GM23338 (cell line): Measurements from ENCODE around the gene CD53. TPM values are rescaled to one million over a fixed set of nuclear protein-coding genes. Genes with fewer than 3 reads are reported as not detected.

Experiments used
- ATAC-seq: fragments of 200-7000 bp; cut with Tn5 transposase; 3 replicates; pipeline ENCODE4 v1.9.1; 2020
- DNase-seq: peaks from one replicate; pipeline ENCODE4 v3.0.0-alpha.2; 2015; ENCODE audit warnings: low spot score
- H2AFZ ChIP-seq: fragments of 200-600 bp; sonication (generic); 2 replicates; pipeline ENCODE4 v1.8.0; 2016; ENCODE audit warnings: antibody characterized with exemption, mild to moderate bottlenecking, moderate library complexity
- H3F3A ChIP-seq: fragments of 200-600 bp; sonication (generic); replicated peaks from 2 replicates; pipeline ENCODE4 v1.8.0; 2017; ENCODE audit warnings: antibody characterized with exemption, mixed run types, low read depth
- H3K27ac ChIP-seq: fragments of 200-600 bp; sonication (generic); 2 replicates; pipeline ENCODE4 v1.6.1; 2016; ENCODE audit warnings: low read depth
- H3K27me3 ChIP-seq: fragments of 200-600 bp; sonication (generic); 2 replicates; pipeline ENCODE4 v1.8.0; 2016; ENCODE audit warnings: mild to moderate bottlenecking, mixed run types, moderate library complexity; ENCODE audit not compliant: insufficient read depth
- H3K36me3 ChIP-seq: fragments of 200-600 bp; sonication (generic); 2 replicates; pipeline ENCODE4 v1.8.0; 2016; ENCODE audit warnings: mild to moderate bottlenecking; ENCODE audit not compliant: insufficient read depth
- H3K4me1 ChIP-seq: fragments of 200-600 bp; sonication (generic); 2 replicates; pipeline ENCODE4 v1.8.0; 2016; ENCODE audit warnings: mild to moderate bottlenecking, moderate library complexity; ENCODE audit not compliant: insufficient read depth
- H3K4me2 ChIP-seq: fragments of 200-600 bp; sonication (generic); 2 replicates; pipeline ENCODE4 v1.7.1; 2017; ENCODE audit warnings: mixed run types
- H3K4me3 ChIP-seq: fragments of 200-600 bp; sonication (generic); 2 replicates; pipeline ENCODE4 v1.6.1; 2016; ENCODE audit warnings: mixed run types
- H3K79me2 ChIP-seq: fragments of 200-600 bp; sonication (generic); replicated peaks from 2 replicates; pipeline ENCODE4 v1.8.0; 2017; ENCODE audit warnings: mild to moderate bottlenecking; ENCODE audit not compliant: insufficient read depth
- H3K9me2 ChIP-seq: fragments of 200-600 bp; sonication (generic); 2 replicates; pipeline ENCODE4 v1.8.0; 2017; ENCODE audit not compliant: insufficient read depth
- H4K20me1 ChIP-seq: fragments of 200-600 bp; sonication (generic); replicated peaks from 2 replicates; pipeline ENCODE4 v1.8.0; 2017; ENCODE audit warnings: mild to moderate bottlenecking; ENCODE audit not compliant: insufficient read depth
- H3K27ac Mint-ChIP-seq: 2 replicates; pipeline ENCODE4 v1.8.0; 2020; ENCODE audit warnings: inconsistent platforms, mild to moderate bottlenecking, moderate library complexity, mixed read lengths
- H3K27me3 Mint-ChIP-seq: 3 replicates; pipeline ENCODE4 v1.8.0; 2022; ENCODE audit warnings: low read depth, mild to moderate bottlenecking, moderate library complexity, mixed read lengths, inconsistent platforms; ENCODE audit not compliant: insufficient read depth, poor library complexity
- H3K36me3 Mint-ChIP-seq: 3 replicates; pipeline ENCODE4 v1.8.0; 2021; ENCODE audit warnings: low read depth, mild to moderate bottlenecking, inconsistent platforms, moderate library complexity, mixed read lengths
- H3K4me1 Mint-ChIP-seq: 3 replicates; pipeline ENCODE4 v1.8.0; 2020; ENCODE audit warnings: mild to moderate bottlenecking, inconsistent platforms, mixed read lengths
- H3K4me3 Mint-ChIP-seq: 3 replicates; pipeline ENCODE4 v1.8.0; 2021; ENCODE audit warnings: moderate library complexity, mild to moderate bottlenecking, inconsistent platforms, mixed read lengths
- H3K9me3 Mint-ChIP-seq: 3 replicates; pipeline ENCODE4 v1.8.0; 2020; ENCODE audit warnings: moderate library complexity, mild to moderate bottlenecking, inconsistent platforms, mixed read lengths
- CTCF ChIP-seq, 2 experiments: fragments of 200-600 bp in 1 of 2; sonication (generic) in 1 of 2; conservative IDR thresholded peaks; 2 replicates each; pipeline versions ENCODE4 v1.5.1 to v1.6.1; 2016 to 2017; ENCODE audit warnings: antibody characterized with exemption in 2 of 2, low read depth in 2 of 2, mild to moderate bottlenecking in 2 of 2, moderate library complexity in 1 of 2
- ETS1 ChIP-seq: IDR thresholded peaks from 2 replicates; pipeline ENCODE4 v1.6.1; 2016; ENCODE audit warnings: antibody characterized with exemption
- STAT1 ChIP-seq: IDR thresholded peaks from one replicate; pipeline ENCODE4 v1.6.1; 2016; ENCODE audit warnings: antibody characterized with exemption; ENCODE audit not compliant: unreplicated experiment
- ZNF114 ChIP-seq: fragments of 250-450 bp; sonication (Bioruptor Pico); IDR thresholded peaks from 2 replicates; pipeline ENCODE4 v1.5.0; 2020; ENCODE audit warnings: mild to moderate bottlenecking, moderate library complexity
- ZNF331 ChIP-seq: fragments of 250-450 bp; sonication (Bioruptor Pico); IDR thresholded peaks from 2 replicates; pipeline ENCODE4 v1.5.0; 2020; ENCODE audit warnings: low read depth, mild to moderate bottlenecking, moderate library complexity
- ZNF462 ChIP-seq: fragments of 250-450 bp; sonication (Bioruptor Pico); IDR thresholded peaks from 2 replicates; pipeline ENCODE4 v1.5.0; 2020; ENCODE audit warnings: mild to moderate bottlenecking, moderate library complexity
- polyA plus RNA-seq: library from polyadenylated mRNA; unstranded; fragments of >200 nt; fragmentation: Nextera tagmentation; extraction: Ambion mirVana; gene quantifications from 2 replicates; pipeline ENCODE4 v1.2.1, GENCODE V29; 2016
- total RNA-seq: library from RNA; depleted of rRNA; stranded (reverse); fragments of >200 nt; shearing (Covaris generic); gene quantifications from 2 replicates; pipeline ENCODE4 v1.2.3, GENCODE V29; 2014

CD53 gene
- total and polyA plus RNA-seq, 2 experiments from 2014 or later: 0.28 to 0.70 TPM

- no peak overlapping the region for H3K4me2 ChIP-seq
- no peaks in the 10 kb centered on the region for H3K36me3 ChIP-seq
- H2AFZ ChIP-seq: no peak overlapping the region
- Mint-ChIP-seq H3K4me1 (peaks cover 17% of the 10 kb centered on the region), H3K27ac (no peak overlapping the region), H3K4me3 (no peak overlapping the region), H3K36me3 (no peaks in the 10 kb centered on the region), H3K27me3 (peaks cover 1% of the 10 kb centered on the region), H3K9me3 (no peaks in the 10 kb centered on the region)
- H3K4me3 ChIP-seq: no peak overlapping the region
- peaks cover 5% of the 10 kb centered on the region; the same call in 1 of the 2 replicates for H3K9me2 ChIP-seq
- H4K20me1 ChIP-seq: no peaks in the 10 kb centered on the region
- H3K27ac ChIP-seq: no peak overlapping the region
- TF ChIP-seq ETS1: no peak
- TF ChIP-seq STAT1: no peak
- no peak for TF ChIP-seq ZNF114 (CRISPR knock-in tag)
- TF ChIP-seq ZNF462: no peak
- no peak for TF ChIP-seq CTCF (conservative IDR thresholded peaks at IDR 0.05; ENCODE audit: low read depth in 2 of 2)
- no peak for TF ChIP-seq ZNF331
- H3F3A ChIP-seq: no peaks in the 10 kb centered on the region
- ATAC-seq: no peak
- no peak for DNase-seq
- H3K79me2 ChIP-seq: no peaks in the 10 kb centered on the region
- H3K27me3 ChIP-seq: no peaks in the 10 kb centered on the region
- peaks cover 10% of the 10 kb centered on the region; the same call in 1 of the 2 replicates for H3K4me1 ChIP-seq
Observed at GRCh38 chr1:110874324-110875215, 1.6 kb downstream of the CD53 start.
